ENCODE results near the gene PPIL4. TPM values are rescaled to one million over a fixed set of nuclear protein-coding genes. Genes with fewer than 3 reads are reported as not detected.
A peak's percentile ranks its signal among the peaks of the same experiment; 100 is the strongest.
"Not testable (repeated sequence)": the region's sequence is repeated elsewhere in the genome, so short reads cannot be mapped to it uniquely, and the experiment has no call there.

PPIL4 gene
- total RNA-seq, 3 donors from 2014 or later (not counting 1 experiment from before 2014, with no cell fraction given), result 24.4 to 32.8 (median 25.0) TPM

DNA sequence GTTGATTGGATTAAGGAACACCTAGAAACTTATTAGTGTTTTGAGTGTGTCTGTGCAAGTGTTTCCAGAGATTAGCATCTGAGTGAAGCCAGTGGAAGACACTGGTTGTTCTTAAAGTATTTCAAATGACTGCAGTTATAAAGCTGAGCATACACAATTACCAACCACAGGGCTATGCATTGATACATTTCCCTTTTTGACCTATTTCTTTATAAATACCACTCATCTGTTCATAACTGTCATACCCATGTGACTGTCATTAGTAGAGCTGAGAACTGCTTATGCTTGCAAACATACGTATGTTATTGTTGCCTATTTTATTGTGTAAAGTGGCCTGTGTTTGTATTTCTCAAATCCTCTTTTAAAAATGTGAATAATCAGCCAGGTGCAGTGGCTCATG, 45.7 kb downstream of the PPIL4 start:
- no peak for DNase-seq
- Mint-ChIP-seq H3K4me1 (no peaks in the 10 kb centered on the region), H3K27ac (no peak overlapping the region), H3K9me3 (no peaks in the 10 kb centered on the region), H3K27me3 (ENCODE audit: low read depth in 2 of 2) (no peaks in the 10 kb centered on the region), H3K36me3 (peaks cover under 1% of the 10 kb centered on the region), H3K4me3 (no peak overlapping the region)
- no peak overlapping the region for H3K27ac ChIP-seq (ENCODE audit: low read length)
- no peak for ATAC-seq
- H3K36me3 ChIP-seq (ENCODE audit: control insufficient read depth, insufficient read depth, low read length), result peaks cover 11% of the 10 kb centered on the region
- no peaks in the 10 kb centered on the region for H3K9me3 ChIP-seq (ENCODE audit: control insufficient read depth, insufficient read depth, low read length)
- intact Hi-C loops (cut with micrococcal nuclease), result no loop called here
- no peaks in the 10 kb centered on the region for H3K4me1 ChIP-seq (ENCODE audit: control insufficient read depth, insufficient read depth, low read length)
- no peaks in the 10 kb centered on the region for H3K27me3 ChIP-seq (ENCODE audit: control insufficient read depth, insufficient read depth, low read length)
- TF ChIP-seq, protein P1, sequence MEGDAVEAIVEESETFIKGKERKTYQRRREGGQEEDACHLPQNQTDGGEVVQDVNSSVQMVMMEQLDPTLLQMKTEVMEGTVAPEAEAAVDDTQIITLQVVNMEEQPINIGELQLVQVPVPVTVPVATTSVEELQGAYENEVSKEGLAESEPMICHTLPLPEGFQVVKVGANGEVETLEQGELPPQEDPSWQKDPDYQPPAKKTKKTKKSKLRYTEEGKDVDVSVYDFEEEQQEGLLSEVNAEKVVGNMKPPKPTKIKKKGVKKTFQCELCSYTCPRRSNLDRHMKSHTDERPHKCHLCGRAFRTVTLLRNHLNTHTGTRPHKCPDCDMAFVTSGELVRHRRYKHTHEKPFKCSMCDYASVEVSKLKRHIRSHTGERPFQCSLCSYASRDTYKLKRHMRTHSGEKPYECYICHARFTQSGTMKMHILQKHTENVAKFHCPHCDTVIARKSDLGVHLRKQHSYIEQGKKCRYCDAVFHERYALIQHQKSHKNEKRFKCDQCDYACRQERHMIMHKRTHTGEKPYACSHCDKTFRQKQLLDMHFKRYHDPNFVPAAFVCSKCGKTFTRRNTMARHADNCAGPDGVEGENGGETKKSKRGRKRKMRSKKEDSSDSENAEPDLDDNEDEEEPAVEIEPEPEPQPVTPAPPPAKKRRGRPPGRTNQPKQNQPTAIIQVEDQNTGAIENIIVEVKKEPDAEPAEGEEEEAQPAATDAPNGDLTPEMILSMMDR (IDR thresholded peaks at IDR 0.05), result no peak
- H3K4me3 ChIP-seq (ENCODE audit: low read length), result no peak overlapping the region
- WGBS (ENCODE audit: insufficient coverage), result 89% methylated on average over 1 of the region's 1 CpG

DNA sequence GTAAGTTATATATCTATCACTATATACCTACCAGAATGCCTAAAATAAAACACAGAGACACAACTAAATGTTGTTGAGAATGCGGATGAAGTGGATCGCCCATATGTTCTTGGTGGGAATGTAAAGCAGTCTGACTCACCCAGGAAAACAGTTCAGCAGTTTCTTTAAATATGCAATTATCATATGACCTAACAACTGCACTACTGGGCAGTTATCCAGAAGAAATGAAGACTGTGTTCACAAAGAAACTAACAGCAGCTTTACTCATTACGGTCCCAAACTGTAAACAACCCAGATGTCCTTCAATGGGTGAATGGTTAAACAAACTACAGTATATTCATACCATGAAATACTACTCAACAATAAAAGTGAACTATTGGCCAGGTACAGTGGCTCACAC, 46.8 kb downstream of the PPIL4 start:
- H3K27ac Mint-ChIP-seq, result no peak overlapping the region

DNA sequence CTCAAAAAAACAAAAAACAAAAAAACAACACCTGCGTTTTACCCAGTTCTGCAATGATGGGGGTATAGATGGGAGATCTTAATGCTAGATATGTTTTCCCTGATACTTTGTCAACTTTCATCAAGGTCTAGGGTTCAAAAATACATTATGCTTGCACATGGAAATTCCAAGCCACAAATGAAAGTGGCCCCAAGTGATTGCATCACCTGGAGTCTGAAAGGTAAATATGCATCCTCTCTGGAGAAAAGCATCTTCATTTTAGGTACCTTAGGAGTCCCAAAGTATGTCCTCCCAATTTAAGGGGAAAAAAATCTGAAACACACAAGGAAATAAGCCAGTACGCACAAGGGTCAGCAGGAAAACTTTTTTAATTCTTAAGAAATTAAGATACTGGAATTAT, 48.5 kb downstream of the PPIL4 start:
- no peak overlapping the region for H3K27ac ChIP-seq (ENCODE audit: low read length)
- DNase-seq (no peak), ATAC-seq (no peak)
- H3K36me3 Mint-ChIP-seq, result no peaks in the 10 kb centered on the region
- no peaks in the 10 kb centered on the region for H3K9me3 Mint-ChIP-seq
- peaks cover 3% of the 10 kb centered on the region for H3K36me3 ChIP-seq (ENCODE audit: control insufficient read depth, insufficient read depth, low read length)
- H3K4me1 Mint-ChIP-seq, result no peaks in the 10 kb centered on the region
- H3K4me1 ChIP-seq (ENCODE audit: control insufficient read depth, insufficient read depth, low read length), result no peaks in the 10 kb centered on the region
- TF ChIP-seq, protein P1 (IDR thresholded peaks at IDR 0.05), result no peak
- intact Hi-C loops (cut with micrococcal nuclease), result no loop called here
- no peaks in the 10 kb centered on the region for H3K27me3 ChIP-seq (ENCODE audit: control insufficient read depth, insufficient read depth, low read length)
- H3K4me3 ChIP-seq (ENCODE audit: low read length), result no peak overlapping the region
- H3K4me3 Mint-ChIP-seq, result no peak overlapping the region
- H3K27ac Mint-ChIP-seq, result no peak overlapping the region
- H3K27me3 Mint-ChIP-seq (ENCODE audit: low read depth in 2 of 2), result no peaks in the 10 kb centered on the region
- no CpG with 5 or more reads among the region's 2 CpGs for WGBS (ENCODE audit: insufficient coverage)
- H3K9me3 ChIP-seq (ENCODE audit: control insufficient read depth, insufficient read depth, low read length), result no peaks in the 10 kb centered on the region

More for the DNA sequence above, 46.8 kb downstream of the PPIL4 start:
- Histone ChIP-seq H3K27me3 (ENCODE audit: control insufficient read depth, insufficient read depth, low read length) (no peaks in the 10 kb centered on the region), H3K4me3 (ENCODE audit: low read length) (no peak overlapping the region), H3K4me1 (ENCODE audit: control insufficient read depth, insufficient read depth, low read length) (no peaks in the 10 kb centered on the region), H3K27ac (ENCODE audit: low read length) (no peak overlapping the region), H3K9me3 (ENCODE audit: control insufficient read depth, insufficient read depth, low read length) (no peaks in the 10 kb centered on the region), H3K36me3 (ENCODE audit: control insufficient read depth, insufficient read depth, low read length) (peaks cover 6% of the 10 kb centered on the region)
- TF ChIP-seq, protein P1 (IDR thresholded peaks at IDR 0.05), result no peak
- intact Hi-C loops (cut with micrococcal nuclease), result no loop called here
- ATAC-seq (no peak), DNase-seq (no peak)
- no peaks in the 10 kb centered on the region for H3K27me3 Mint-ChIP-seq (ENCODE audit: low read depth in 2 of 2)
- H3K4me3 Mint-ChIP-seq, result no peak overlapping the region
- 100% methylated on average over 1 of the region's 3 CpGs for WGBS (ENCODE audit: insufficient coverage)
- no peaks in the 10 kb centered on the region for H3K36me3 Mint-ChIP-seq
- H3K9me3 Mint-ChIP-seq, result no peaks in the 10 kb centered on the region
- H3K4me1 Mint-ChIP-seq, result no peaks in the 10 kb centered on the region

DNA sequence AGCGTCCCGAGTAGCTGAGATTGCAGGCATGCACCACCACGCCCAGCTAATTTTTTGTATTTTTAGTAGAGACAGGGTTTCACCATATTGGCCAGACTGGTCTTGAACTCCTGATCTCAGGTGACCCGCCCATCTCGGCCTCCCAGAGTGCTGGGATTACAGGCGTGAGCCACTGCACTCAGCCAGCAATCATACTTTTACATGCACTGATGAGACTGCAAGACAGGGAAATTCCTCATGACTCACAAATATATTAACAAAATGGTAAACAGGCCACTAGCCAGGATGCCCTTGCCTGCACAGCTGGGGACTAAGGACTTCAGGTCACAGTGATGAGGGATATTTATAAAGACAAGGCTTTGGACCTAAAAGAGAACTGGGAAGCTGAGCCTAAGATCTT, 49.2 kb downstream of the PPIL4 start:
- H3K4me3 ChIP-seq (ENCODE audit: low read length); H3K4me3 Mint-ChIP-seq; ATAC-seq; H3K36me3 ChIP-seq (ENCODE audit: control insufficient read depth, insufficient read depth, low read length); H3K27me3 Mint-ChIP-seq (ENCODE audit: low read depth in 2 of 2); H3K27ac Mint-ChIP-seq; H3K27ac ChIP-seq (ENCODE audit: low read length); H3K36me3 Mint-ChIP-seq; H3K4me1 Mint-ChIP-seq; H3K27me3 ChIP-seq (ENCODE audit: control insufficient read depth, insufficient read depth, low read length); H3K9me3 Mint-ChIP-seq; H3K4me1 ChIP-seq (ENCODE audit: control insufficient read depth, insufficient read depth, low read length); H3K9me3 ChIP-seq (ENCODE audit: control insufficient read depth, insufficient read depth, low read length); intact Hi-C loops (cut with micrococcal nuclease): not testable (repeated sequence)
- 91% methylated on average over 6 of the region's 6 CpGs for WGBS (ENCODE audit: insufficient coverage)
- DNase-seq, result peak in 1 of 2 donors; percentile 51

DNA sequence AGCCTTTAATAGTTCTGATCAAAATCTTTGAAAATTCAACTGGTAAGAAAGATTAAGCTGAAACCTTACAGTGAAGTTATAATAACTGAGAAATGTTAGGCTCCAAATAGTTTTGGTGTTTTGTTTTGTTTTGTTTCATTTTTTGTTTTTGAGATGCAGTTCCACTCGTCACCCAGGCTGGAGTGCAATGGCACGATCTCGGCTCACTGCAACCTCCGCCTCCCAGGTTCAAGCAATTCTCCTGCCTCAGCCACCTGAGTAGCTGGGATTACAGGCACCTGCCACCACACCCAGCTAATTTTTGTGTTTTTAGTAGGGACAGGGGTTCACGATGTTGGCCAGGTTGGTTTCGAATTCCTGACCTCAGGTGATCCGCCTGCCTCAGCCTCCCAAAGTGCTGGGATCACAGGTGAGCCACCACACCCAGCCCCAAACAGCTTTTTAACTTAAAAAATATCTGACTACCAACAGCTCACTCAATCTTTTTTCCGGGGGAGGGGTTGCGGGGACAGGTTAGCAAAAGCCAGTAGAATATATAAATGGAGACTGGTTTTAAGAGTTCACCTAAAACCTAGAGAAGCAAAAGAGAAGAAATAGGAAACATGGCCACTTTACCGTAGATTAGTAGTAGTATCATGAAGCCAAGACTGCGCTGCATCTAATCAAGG, 50.4 kb downstream of the PPIL4 start:
- Mint-ChIP-seq H3K27ac (peak overlapping the region in 1 of 2 donors; percentile 34), H3K4me3 (peak overlapping the region; percentile 25)
- H3K9me3 Mint-ChIP-seq; H3K36me3 ChIP-seq (ENCODE audit: control insufficient read depth, insufficient read depth, low read length); ATAC-seq; H3K27me3 Mint-ChIP-seq (ENCODE audit: low read depth in 2 of 2); H3K9me3 ChIP-seq (ENCODE audit: control insufficient read depth, insufficient read depth, low read length); H3K4me1 ChIP-seq (ENCODE audit: control insufficient read depth, insufficient read depth, low read length); H3K4me1 Mint-ChIP-seq; H3K27me3 ChIP-seq (ENCODE audit: control insufficient read depth, insufficient read depth, low read length); H3K36me3 Mint-ChIP-seq; intact Hi-C loops (cut with micrococcal nuclease); H3K4me3 ChIP-seq (ENCODE audit: low read length); H3K27ac ChIP-seq (ENCODE audit: low read length): not testable (repeated sequence)
- DNase-seq, result peak in 1 of 2 donors; percentile 59
- 89% methylated on average over 9 of the region's 11 CpGs for WGBS (ENCODE audit: insufficient coverage)

DNA sequence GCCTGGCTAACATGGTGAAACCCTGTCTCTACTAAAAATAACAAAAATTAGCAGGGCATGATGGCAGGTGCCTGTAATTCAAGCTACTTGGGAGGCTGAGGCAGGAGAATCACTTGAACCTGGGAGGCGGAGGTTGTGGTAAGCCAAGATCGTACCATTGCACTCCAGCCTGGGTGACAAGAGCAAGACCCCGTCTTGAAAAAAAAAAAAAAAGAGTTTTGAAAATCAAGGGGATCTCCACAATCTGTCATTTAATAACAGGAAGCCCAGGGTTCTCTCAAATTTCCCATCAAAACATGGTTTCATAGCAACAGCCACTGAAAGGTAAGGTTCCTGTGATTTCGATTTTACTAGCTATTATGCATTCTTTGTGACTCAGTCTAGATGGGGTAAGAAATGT, 51.0 kb downstream of the PPIL4 start:
- H3K4me3 ChIP-seq (ENCODE audit: low read length); H3K27me3 Mint-ChIP-seq (ENCODE audit: low read depth in 2 of 2); H3K9me3 ChIP-seq (ENCODE audit: control insufficient read depth, insufficient read depth, low read length); H3K4me1 Mint-ChIP-seq; H3K27me3 ChIP-seq (ENCODE audit: control insufficient read depth, insufficient read depth, low read length); H3K9me3 Mint-ChIP-seq; H3K36me3 ChIP-seq (ENCODE audit: control insufficient read depth, insufficient read depth, low read length); H3K36me3 Mint-ChIP-seq; intact Hi-C loops (cut with micrococcal nuclease); H3K4me1 ChIP-seq (ENCODE audit: control insufficient read depth, insufficient read depth, low read length): not testable (repeated sequence)
- DNase-seq (peak in 1 of 2 donors; percentile 89), ATAC-seq (peak in 2 of 3 donors; percentile 46 to 47)
- H3K27ac Mint-ChIP-seq, result peak overlapping the region in 1 of 2 donors; percentile 34
- H3K4me3 Mint-ChIP-seq, result peak overlapping the region; percentile 25
- peak overlapping the region; percentile 5 for H3K27ac ChIP-seq (ENCODE audit: low read length)
- 69% methylated on average over 4 of the region's 4 CpGs for WGBS (ENCODE audit: insufficient coverage)
